Transverse colon (tissue), 4 donors: ENCODE measurements around the gene DCST2. TPM values are rescaled to one million over a fixed set of nuclear protein-coding genes. Genes with fewer than 3 reads are reported as not detected.

Experiments
- DNase-seq: peaks from one replicate; pipeline ENCODE4 v3.0.0-alpha.2; 2019
- H3K27ac ChIP-seq, 4 donors: fragments of 200-600 bp; sonication (generic); 2 replicates each; pipeline ENCODE4 v1.5.1; 2016 to 2018; ENCODE audit warnings: inconsistent platforms in 4 of 4
- H3K27me3 ChIP-seq: fragments of 200-600 bp; sonication (generic); 2 replicates; pipeline ENCODE4 v1.5.1; 2017; ENCODE audit warnings: inconsistent platforms
- H3K36me3 ChIP-seq, 4 donors: fragments of 200-600 bp; sonication (generic); 2 replicates each; pipeline ENCODE4 v1.5.1; 2017 to 2019; ENCODE audit warnings: inconsistent platforms in 4 of 4
- H3K4me1 ChIP-seq, 4 donors: fragments of 200-600 bp; sonication (generic); 2 replicates each; pipeline ENCODE4 v1.5.1; 2017 to 2020; ENCODE audit warnings: inconsistent platforms in 4 of 4
- H3K4me3 ChIP-seq, 4 donors: fragments of 200-600 bp; sonication (generic); 1 replicate in 1 of 4; 2 replicates in 3 of 4; pipeline versions ENCODE4 v1.5.1 to v1.6.1; 2017 to 2019; ENCODE audit warnings: inconsistent platforms in 4 of 4
- H3K9me3 ChIP-seq, 2 donors: fragments of 200-600 bp; sonication (generic); 2 replicates each; pipeline ENCODE4 v1.5.1; 2017 to 2019; ENCODE audit warnings: inconsistent platforms in 2 of 2
- CTCF ChIP-seq, 5 experiments: fragments of 200-600 bp in 3 of 5; fragments of 450-650 bp in 2 of 5; sonication (generic) in 3 of 5; IDR thresholded peaks; 1 replicate in 2 of 5; 2 replicates in 3 of 5; pipeline ENCODE4 v1.5.1; 2016 to 2017; ENCODE audit warnings: antibody characterized with exemption in 5 of 5, inconsistent platforms in 3 of 5, mild to moderate bottlenecking in 2 of 5, moderate library complexity in 1 of 5
- EP300 ChIP-seq: sonication (generic); formaldehyde crosslinking; IDR thresholded peaks from one replicate; pipeline ENCODE4 v1.6.1; 2017; ENCODE audit warnings: antibody characterized with exemption, low read depth
- POLR2A ChIP-seq: fragments of 450-650 bp; IDR thresholded peaks from one replicate; pipeline ENCODE4 v1.6.1; 2016; ENCODE audit warnings: antibody characterized with exemption, mild to moderate bottlenecking, moderate library complexity
- POLR2AphosphoS5 ChIP-seq, 3 donors: sonication (generic); formaldehyde crosslinking; IDR thresholded peaks; one replicate each; pipeline ENCODE4 v1.6.1; 2016; ENCODE audit warnings: antibody characterized with exemption in 3 of 3
- WGBS, 2 donors: methylation state at CpG; one replicate each; pipeline ENCODE4 v1.1.5; 2018; ENCODE audit warnings: low coverage in 1 of 2; 5-methylcytosine and 5-hydroxymethylcytosine counted together
- in situ Hi-C, 4 donors: fragments of 200-750 bp; cut with MboI; loops; one replicate each; pipeline versions ENCODE4 v1.15.0 to v1.15.1; 2017; ENCODE audit warnings: low sequenced_read_pairs in 3 of 4, low pct_ligation_motif_present in 1 of 4, low pct_unique_long_range_greater_than_20kb in 1 of 4
- intact Hi-C: fragments of 100-400 bp; cut with DNase I; formaldehyde crosslinking; loops from one replicate; pipeline ENCODE4 v1.15.1; 2023; ENCODE audit warnings: low total_unique reads
- total RNA-seq, 4 donors: library from RNA; depleted of rRNA; stranded (reverse); fragments of >200 nt; gene quantifications; one replicate each; pipeline ENCODE4 v1.1.0, GENCODE V29; 2016

DCST2 gene
- total RNA-seq, 4 donors from 2014 or later: 1.9 to 4.6 (median 4.5) TPM; not detected in 1

- no peak for DNase-seq
- Histone ChIP-seq H3K27ac (no peak overlapping the region), H3K27me3 (no peaks in the 10 kb centered on the region), H3K9me3 (no peaks in the 10 kb centered on the region), H3K36me3 (peaks cover 0 to 28% (median 0%) of the 10 kb centered on the region in 4 donors), H3K4me1 (peaks cover 12 to 24% (median 19%) of the 10 kb centered on the region in 4 donors), H3K4me3 (no peak overlapping the region)
- intact Hi-C loops (no loop called here), in situ Hi-C loops (loop anchor here in 3 of 4 donors (25.0 kb wide), 1 partner anchor 95 kb away; the partner anchor contains the start of genes CKS1B (in 3 of the 3), PBXIP1 (in 3 of the 3), PYGO2 (in 3 of the 3) and SHC1 (in 3 of the 3))
- 100% methylated on average over 7 of the region's 13 CpGs; no CpG with 5 or more reads in 1 of the 2 donors for WGBS, 2 donors
- TF ChIP-seq POLR2A: no peak
- TF ChIP-seq CTCF (IDR thresholded peaks at IDR 0.05): no peak
- no peak for TF ChIP-seq POLR2AphosphoS5 (IDR thresholded peaks at IDR 0.05)
- TF ChIP-seq EP300: no peak
These were observed 24.2 kb upstream of the DCST2 start for GRCh38 chr1:155057788-155058211.

GRCh38 chr1:155057104-155057503 is 23.5 kb upstream of the DCST2 start:
- in situ Hi-C loops: loop anchor here in 3 of 4 donors (25.0 kb wide), 1 partner anchor 95 kb away; the partner anchor contains the start of genes CKS1B (in 3 of the 3), PBXIP1 (in 3 of the 3), PYGO2 (in 3 of the 3) and SHC1 (in 3 of the 3)

GRCh38 chr1:155053531-155054105 is 20.0 kb upstream of the DCST2 start:
- peaks cover 15 to 41% (median 26%) of the 10 kb centered on the region in 4 donors for H3K4me1 ChIP-seq
- no peak overlapping the region for H3K4me3 ChIP-seq
- in situ Hi-C loops (loop anchor here in 3 of 4 donors (25.0 kb wide), 1 partner anchor 91 kb away; the partner anchor contains the start of genes CKS1B (in 3 of the 3), PBXIP1 (in 3 of the 3), PYGO2 (in 3 of the 3) and SHC1 (in 3 of the 3)), intact Hi-C loops (no loop called here)
- no peaks in the 10 kb centered on the region for H3K27me3 ChIP-seq
- WGBS, 2 donors: 78 to 95% methylated on average over 7 of the region's 7 CpGs
- H3K9me3 ChIP-seq: no peaks in the 10 kb centered on the region
- DNase-seq: no peak
- TF ChIP-seq EP300 (no peak), POLR2A (no peak), POLR2AphosphoS5 (IDR thresholded peaks at IDR 0.05) (no peak), CTCF (IDR thresholded peaks at IDR 0.05) (no peak)
- peaks cover 0 to 28% (median 0%) of the 10 kb centered on the region in 4 donors for H3K36me3 ChIP-seq
- no peak overlapping the region for H3K27ac ChIP-seq

More at GRCh38 chr1:155057104-155057503, 23.5 kb upstream of the DCST2 start:
- Histone ChIP-seq H3K27me3 (no peaks in the 10 kb centered on the region), H3K4me3 (no peak overlapping the region), H3K27ac (no peak overlapping the region), H3K36me3 (peaks cover 0 to 28% (median 0%) of the 10 kb centered on the region in 4 donors), H3K4me1 (peaks cover 5 to 24% (median 19%) of the 10 kb centered on the region in 4 donors), H3K9me3 (no peaks in the 10 kb centered on the region)
- DNase-seq: no peak
- intact Hi-C loops: no loop called here
- TF ChIP-seq EP300 (no peak), CTCF (IDR thresholded peaks at IDR 0.05) (no peak), POLR2AphosphoS5 (IDR thresholded peaks at IDR 0.05) (no peak), POLR2A (no peak)
- WGBS, 2 donors: 94% methylated on average over 8 of the region's 8 CpGs; no CpG with 5 or more reads in 1 of the 2 donors
